Uterus (tissue), 2 donors: Measurements from ENCODE around the gene ULK4.

Experiments used
- POLR2A ChIP-seq, 2 donors: fragments of 450-650 bp; IDR thresholded peaks; one replicate each; pipeline ENCODE4 v1.6.1; 2016; ENCODE audit warnings: antibody characterized with exemption in 2 of 2, mild to moderate bottlenecking in 1 of 2, moderate library complexity in 1 of 2
- TF ChIP-seq, protein P1 (sequence below), 4 experiments: fragments of 200-600 bp in 2 of 4; fragments of 450-650 bp in 2 of 4; sonication (generic) in 2 of 4; IDR thresholded peaks; one replicate each; pipeline ENCODE4 v1.5.1; 2016 to 2019; ENCODE audit warnings: antibody characterized with exemption in 4 of 4, mild to moderate bottlenecking in 2 of 4, moderate library complexity in 1 of 4

DNA sequence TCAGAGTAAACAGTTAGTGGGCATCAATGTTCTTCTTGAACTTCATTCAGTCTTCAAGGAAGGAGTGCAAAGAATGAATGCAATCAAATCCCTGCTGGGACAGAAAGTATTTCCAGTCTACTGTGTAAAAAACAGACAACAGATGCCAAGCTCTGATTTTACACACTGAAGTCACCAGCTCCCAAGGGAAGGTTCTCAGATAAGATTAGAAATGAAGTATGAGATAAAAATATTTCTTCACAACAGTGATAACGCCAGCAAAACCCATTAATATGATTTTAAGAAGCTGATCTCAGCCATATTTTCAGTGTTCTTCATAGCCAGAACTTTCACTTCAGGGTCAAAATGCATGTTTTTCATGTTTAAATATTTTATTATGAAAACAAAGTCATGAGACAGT is 497.0 kb downstream of the ULK4 start:
- TF ChIP-seq, protein P1, sequence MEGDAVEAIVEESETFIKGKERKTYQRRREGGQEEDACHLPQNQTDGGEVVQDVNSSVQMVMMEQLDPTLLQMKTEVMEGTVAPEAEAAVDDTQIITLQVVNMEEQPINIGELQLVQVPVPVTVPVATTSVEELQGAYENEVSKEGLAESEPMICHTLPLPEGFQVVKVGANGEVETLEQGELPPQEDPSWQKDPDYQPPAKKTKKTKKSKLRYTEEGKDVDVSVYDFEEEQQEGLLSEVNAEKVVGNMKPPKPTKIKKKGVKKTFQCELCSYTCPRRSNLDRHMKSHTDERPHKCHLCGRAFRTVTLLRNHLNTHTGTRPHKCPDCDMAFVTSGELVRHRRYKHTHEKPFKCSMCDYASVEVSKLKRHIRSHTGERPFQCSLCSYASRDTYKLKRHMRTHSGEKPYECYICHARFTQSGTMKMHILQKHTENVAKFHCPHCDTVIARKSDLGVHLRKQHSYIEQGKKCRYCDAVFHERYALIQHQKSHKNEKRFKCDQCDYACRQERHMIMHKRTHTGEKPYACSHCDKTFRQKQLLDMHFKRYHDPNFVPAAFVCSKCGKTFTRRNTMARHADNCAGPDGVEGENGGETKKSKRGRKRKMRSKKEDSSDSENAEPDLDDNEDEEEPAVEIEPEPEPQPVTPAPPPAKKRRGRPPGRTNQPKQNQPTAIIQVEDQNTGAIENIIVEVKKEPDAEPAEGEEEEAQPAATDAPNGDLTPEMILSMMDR (IDR thresholded peaks at IDR 0.05): no peak
- TF ChIP-seq POLR2A (IDR thresholded peaks at IDR 0.05): no peak
